Fibroblast of pulmonary artery (primary cell): Measurements from ENCODE around the gene TPT1.

ENCODE experiments used
- DNase-seq: peaks from one replicate; pipeline ENCODE4 v3.0.0-alpha.2; 2010; ENCODE audit warnings: low read depth
- H3K4me3 ChIP-seq: replicated peaks from 2 replicates; pipeline ENCODE4 v1.5.1; 2011; ENCODE audit warnings: low read depth, mild to moderate bottlenecking, control low read depth, low read length, moderate library complexity
- CTCF ChIP-seq: IDR thresholded peaks from 2 replicates; pipeline ENCODE4 v1.5.1; 2011; ENCODE audit warnings: mild to moderate bottlenecking, control low read depth, low read length, inconsistent platforms; ENCODE audit errors: missing control alignments

TPT1 gene

GRCh38 chr13:45320876-45321629 lies 19.9 kb downstream of the TPT1 start:
- no peak for TF ChIP-seq CTCF
- H3K4me3 ChIP-seq: no peak overlapping the region
- DNase-seq: no peak

- no peak for TF ChIP-seq CTCF
- no peak overlapping the region for H3K4me3 ChIP-seq
- no peak for DNase-seq
These were observed 24.0 kb downstream of the TPT1 start for GRCh38 chr13:45316996-45317395.

- no peak overlapping the region for H3K4me3 ChIP-seq
- no peak for DNase-seq
- TF ChIP-seq CTCF: no peak
These were observed 24.6 kb downstream of the TPT1 start for GRCh38 chr13:45316338-45316737.

- no peak for DNase-seq
- TF ChIP-seq CTCF: no peak
- no peak overlapping the region for H3K4me3 ChIP-seq
These were observed 25.3 kb downstream of the TPT1 start for GRCh38 chr13:45315520-45316167.

GRCh38 chr13:45314822-45315221 lies 26.2 kb downstream of the TPT1 start:
- TF ChIP-seq CTCF: no peak
- no peak overlapping the region for H3K4me3 ChIP-seq
- no peak for DNase-seq

- no peak for DNase-seq
- no peak for TF ChIP-seq CTCF
- H3K4me3 ChIP-seq: no peak overlapping the region
These were observed 30.4 kb downstream of the TPT1 start for GRCh38 chr13:45310341-45311131.
